ENCODE results near the gene NFATC1.

Gene NFATC1

DNA sequence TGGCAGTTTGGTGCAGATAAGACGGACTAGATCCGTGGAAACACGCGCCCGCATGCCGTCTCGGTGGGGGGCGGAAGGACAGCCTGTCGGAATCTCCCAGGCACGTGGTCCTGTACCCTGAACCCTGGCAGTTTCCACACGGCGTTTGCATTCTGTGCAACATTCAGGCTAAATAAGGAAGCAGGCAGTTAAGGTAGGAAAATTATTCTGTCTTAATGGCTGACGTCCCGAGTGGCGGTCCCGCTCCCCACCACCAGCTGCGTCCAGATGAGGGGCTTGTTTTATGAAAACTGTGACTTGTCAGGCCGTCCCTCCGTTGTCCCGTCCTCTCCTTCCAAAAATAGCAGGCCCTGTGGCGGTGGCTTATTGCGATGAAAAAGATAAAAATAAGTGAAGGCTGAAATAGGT, 120.2 kb downstream of the NFATC1 start:
- H3K4me3 ChIP-seq (ENCODE audit: low read depth, low read length): no peak overlapping the region
- TF ChIP-seq, protein P1, sequence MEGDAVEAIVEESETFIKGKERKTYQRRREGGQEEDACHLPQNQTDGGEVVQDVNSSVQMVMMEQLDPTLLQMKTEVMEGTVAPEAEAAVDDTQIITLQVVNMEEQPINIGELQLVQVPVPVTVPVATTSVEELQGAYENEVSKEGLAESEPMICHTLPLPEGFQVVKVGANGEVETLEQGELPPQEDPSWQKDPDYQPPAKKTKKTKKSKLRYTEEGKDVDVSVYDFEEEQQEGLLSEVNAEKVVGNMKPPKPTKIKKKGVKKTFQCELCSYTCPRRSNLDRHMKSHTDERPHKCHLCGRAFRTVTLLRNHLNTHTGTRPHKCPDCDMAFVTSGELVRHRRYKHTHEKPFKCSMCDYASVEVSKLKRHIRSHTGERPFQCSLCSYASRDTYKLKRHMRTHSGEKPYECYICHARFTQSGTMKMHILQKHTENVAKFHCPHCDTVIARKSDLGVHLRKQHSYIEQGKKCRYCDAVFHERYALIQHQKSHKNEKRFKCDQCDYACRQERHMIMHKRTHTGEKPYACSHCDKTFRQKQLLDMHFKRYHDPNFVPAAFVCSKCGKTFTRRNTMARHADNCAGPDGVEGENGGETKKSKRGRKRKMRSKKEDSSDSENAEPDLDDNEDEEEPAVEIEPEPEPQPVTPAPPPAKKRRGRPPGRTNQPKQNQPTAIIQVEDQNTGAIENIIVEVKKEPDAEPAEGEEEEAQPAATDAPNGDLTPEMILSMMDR (IDR thresholded peaks at IDR 0.05; ENCODE audit: low read depth, low read length): no peak

DNA sequence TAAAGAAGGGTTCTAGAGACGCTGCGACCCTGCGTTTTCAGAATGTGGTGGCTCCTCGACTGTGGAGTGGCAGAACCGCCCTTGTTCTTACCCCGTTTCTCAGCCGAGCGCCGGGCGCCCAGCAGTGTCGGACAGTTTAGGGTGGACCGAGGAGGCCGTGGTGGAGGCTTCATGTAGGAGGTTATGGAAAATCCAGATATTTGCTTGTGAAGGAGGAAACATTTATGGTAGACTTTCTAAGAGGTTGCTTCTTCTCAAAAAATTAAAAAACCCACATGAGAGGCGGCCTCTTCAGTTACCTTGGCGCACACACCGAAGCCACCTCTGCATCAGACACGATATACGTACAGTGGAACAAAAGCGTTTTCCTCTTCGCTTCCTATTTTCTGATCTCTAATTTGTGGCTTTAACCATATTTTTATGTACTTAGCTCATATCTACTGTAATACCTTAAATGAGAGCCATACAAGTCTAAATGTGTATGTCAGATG, 120.8 kb downstream of the NFATC1 start:
- H3K4me3 ChIP-seq (ENCODE audit: low read depth, low read length): no peak overlapping the region
- TF ChIP-seq, protein P1 (IDR thresholded peaks at IDR 0.05; ENCODE audit: low read depth, low read length): no peak

DNA sequence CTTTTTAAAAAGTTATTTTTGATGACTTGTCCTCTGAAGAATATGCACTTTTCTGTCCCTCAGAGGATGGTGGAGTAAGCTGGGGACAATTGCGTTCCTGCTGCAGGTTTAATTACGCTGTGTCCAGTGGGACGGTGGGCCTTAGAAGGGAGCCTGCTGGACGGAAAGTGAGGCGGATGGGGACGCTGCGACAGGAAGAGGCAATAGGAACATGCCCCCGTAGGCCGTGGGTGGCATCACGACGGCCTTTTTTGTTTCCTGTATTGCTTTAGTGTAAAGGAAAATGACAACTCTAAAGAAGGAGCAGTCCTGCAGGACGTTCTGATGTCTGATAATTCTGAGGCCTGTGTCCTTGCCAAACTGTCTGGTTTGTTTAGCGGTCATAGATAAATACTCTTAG, 121.6 kb downstream of the NFATC1 start:
- TF ChIP-seq, protein P1 (IDR thresholded peaks at IDR 0.05; ENCODE audit: low read depth, low read length): no peak
- no peak overlapping the region for H3K4me3 ChIP-seq (ENCODE audit: low read depth, low read length)

DNA sequence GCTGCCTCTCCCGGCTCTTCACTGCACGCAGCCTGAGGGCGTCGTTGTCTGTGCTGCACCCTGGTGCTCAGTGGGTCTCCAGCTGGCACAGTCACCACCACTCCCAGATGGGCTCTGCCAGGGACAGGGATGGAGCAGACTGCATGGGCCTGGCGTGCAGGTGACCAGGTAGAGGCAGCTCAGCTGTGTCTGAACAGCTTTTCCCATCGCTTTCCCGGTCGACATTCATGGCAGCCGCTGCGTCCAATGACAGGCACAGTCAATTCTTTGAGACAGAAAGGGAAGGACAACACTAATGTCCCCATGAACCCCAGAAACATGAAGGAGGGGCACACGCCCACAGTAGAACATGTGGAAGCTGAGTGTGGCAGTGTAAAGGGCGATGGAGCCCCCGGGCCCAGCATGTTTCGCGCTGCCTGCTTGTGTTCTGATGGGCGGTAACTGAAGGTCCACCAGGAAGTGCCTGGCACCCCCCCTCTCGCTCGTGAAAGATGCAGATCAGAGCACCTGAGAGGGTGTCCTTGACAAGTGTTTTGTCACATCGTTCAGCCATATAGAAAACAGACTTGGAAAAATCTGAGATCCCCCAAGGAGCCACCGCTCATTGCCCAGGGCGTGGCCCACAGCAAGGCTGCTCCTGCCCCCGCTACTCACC, 122.4 kb downstream of the NFATC1 start:
- H3K4me3 ChIP-seq (ENCODE audit: low read depth, low read length): no peak overlapping the region
- TF ChIP-seq, protein P1 (IDR thresholded peaks at IDR 0.05; ENCODE audit: low read depth, low read length): no peak

DNA sequence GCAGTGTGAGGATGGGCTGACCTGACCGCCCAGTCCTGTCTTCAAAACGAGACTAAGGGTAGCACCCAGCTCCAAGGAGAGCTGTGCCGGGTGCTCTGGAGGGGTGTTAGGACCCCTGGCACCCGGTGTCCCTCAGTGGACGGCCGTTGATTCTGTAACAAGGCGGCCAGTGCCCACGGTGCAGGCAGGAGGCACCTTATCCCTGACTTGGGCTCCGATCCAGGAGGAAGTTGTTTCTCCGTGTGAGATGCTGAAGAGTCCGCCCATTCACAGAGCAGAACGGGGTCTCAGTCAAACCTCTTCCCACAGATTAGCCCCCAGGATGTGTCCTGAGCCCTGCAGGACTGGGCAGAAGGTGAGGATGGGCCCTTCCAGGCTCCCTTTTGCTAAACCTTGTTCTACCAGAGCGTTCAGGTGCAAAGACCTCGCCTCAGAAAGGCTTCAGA, 123.0 kb downstream of the NFATC1 start:
- H3K4me3 ChIP-seq (ENCODE audit: low read depth, low read length): no peak overlapping the region
- TF ChIP-seq, protein P1 (IDR thresholded peaks at IDR 0.05; ENCODE audit: low read depth, low read length): no peak

DNA sequence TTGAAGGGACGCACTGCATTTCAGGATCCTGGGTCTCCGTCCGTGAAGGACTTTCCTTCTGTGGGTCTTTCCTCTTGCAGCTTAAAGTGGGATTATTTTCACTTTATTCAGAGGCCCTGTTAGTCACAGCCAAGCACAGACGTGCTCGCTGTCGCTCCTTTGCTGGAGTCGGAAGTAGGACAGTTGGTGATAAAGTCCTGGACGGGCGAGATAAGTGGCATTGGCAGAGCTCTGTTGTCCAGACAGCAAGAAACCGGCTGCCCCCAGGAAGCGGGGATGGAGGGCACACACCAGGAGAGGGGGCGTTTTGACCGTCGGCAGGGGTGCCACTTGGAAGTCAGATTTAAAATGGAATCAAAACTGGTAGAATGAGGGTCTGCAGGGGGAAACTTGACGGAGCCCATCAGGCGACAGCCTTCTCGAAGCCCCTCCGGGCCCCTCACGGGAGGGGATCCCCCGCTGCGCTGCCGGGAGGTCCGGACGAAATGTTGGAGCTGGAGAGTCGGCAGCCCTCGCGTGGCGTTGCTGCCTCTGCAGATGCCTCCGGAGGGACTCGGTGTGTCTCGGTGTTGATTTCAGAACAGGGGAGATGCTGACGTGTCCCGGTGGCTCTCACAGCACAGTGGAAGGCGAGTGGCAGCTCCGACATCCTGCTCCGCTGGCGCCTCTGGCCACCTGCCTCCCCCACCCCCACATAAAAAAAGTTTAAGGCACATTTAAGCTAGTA, 124.2 kb downstream of the NFATC1 start:
- no peak overlapping the region for H3K4me3 ChIP-seq (ENCODE audit: low read depth, low read length)
- TF ChIP-seq, protein P1 (IDR thresholded peaks at IDR 0.05; ENCODE audit: low read depth, low read length): no peak
